ENCODE measurements around the gene PAIP2B.
"Not testable (repeated sequence)": the region's sequence is repeated elsewhere in the genome, so short reads cannot be mapped to it uniquely, and the experiment has no call there.

PAIP2B gene

DNA sequence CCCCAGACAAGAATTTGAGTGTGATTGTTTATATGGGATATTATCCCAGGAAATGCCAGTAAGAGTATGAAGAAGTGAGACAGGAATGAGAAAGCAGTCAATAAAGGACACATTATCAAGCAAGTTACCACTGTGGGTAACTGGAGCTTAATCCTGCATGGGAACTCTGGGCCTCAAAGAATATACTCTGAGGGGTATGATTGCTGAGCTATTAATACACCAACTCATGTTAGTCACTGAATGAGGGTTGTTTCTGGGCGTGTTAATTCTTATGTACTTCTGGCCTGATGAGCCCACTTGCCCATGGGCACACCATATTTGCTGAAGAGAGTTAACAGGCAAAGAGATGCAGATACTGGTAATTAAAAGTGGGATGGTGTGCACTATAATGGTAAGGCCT is 26.6 kb upstream of the PAIP2B start:
- Histone ChIP-seq H3K36me3 (ENCODE audit: insufficient read depth, low read length) (no peaks in the 10 kb centered on the region), H3K9ac (ENCODE audit: insufficient read length) (no peak overlapping the region), H3K27ac (no peak overlapping the region), H3K9me3 (ENCODE audit: low read depth, low read length) (no peaks in the 10 kb centered on the region), H3K4me3 (no peak overlapping the region)
- DNase-seq (ENCODE audit: low read depth, low spot score): no peak
- TF ChIP-seq POLR2AphosphoS5 (IDR thresholded peaks at IDR 0.05; ENCODE audit: borderline replicate concordance, low read depth, low read length) (no peak), EZH2 (IDR thresholded peaks at IDR 0.05) (no peak), FOXP2 (optimal IDR thresholded peaks at IDR 0.05; ENCODE audit: control extremely low read depth, extremely low read length, insufficient read depth) (no peak)

DNA sequence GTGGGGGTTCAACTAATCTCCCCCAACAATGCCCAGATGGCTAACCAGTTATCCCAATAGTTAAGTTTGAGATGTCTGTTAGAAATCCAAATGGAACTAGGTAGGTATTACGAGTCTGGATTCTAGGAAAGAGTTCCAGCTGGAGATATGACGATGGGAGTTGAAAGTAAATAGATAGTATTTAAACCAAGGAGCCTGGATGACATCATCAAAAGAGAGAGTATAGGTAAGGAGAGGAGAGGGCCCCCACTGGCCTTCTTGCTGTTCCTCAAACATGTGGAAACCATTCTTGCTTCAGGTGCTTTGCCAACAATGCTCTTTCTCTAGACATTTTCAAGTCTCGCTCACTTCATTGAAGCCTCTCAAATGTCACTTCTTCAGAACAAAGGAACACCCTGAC is 26.0 kb upstream of the PAIP2B start:
- TF ChIP-seq FOXP2 (optimal IDR thresholded peaks at IDR 0.05; ENCODE audit: control extremely low read depth, extremely low read length, insufficient read depth) (no peak), POLR2AphosphoS5 (IDR thresholded peaks at IDR 0.05; ENCODE audit: borderline replicate concordance, low read depth, low read length) (no peak), EZH2 (IDR thresholded peaks at IDR 0.05) (no peak)
- H3K36me3 ChIP-seq (ENCODE audit: insufficient read depth, low read length): no peaks in the 10 kb centered on the region
- H3K4me3 ChIP-seq: no peak overlapping the region
- no peak overlapping the region for H3K27ac ChIP-seq
- no peak for DNase-seq (ENCODE audit: low read depth, low spot score)
- no peak overlapping the region for H3K9ac ChIP-seq (ENCODE audit: insufficient read length)
- no peaks in the 10 kb centered on the region for H3K9me3 ChIP-seq (ENCODE audit: low read depth, low read length)

DNA sequence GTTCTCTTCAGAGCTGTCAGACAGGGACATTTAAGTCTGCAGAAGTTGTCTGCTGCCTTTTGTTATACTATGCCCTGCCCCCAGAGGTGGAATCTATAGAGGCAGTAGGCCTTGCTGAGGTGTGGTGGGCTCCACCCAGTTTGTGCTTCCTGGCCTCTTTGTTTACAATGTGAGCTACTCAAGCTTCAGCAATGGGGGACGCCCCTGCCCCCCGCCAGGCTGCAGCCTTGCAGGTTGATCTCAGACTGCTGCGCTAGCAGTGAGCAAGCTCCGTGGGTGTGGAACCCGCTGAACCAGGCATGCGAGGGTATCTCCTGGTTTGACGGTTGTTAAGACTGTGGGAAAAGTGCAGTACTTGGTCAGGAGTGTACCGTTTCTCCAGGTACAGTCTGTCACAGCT is 24.0 kb upstream of the PAIP2B start:
- DNase-seq (ENCODE audit: low read depth, low spot score): no peak
- no peak overlapping the region for H3K4me3 ChIP-seq

DNA sequence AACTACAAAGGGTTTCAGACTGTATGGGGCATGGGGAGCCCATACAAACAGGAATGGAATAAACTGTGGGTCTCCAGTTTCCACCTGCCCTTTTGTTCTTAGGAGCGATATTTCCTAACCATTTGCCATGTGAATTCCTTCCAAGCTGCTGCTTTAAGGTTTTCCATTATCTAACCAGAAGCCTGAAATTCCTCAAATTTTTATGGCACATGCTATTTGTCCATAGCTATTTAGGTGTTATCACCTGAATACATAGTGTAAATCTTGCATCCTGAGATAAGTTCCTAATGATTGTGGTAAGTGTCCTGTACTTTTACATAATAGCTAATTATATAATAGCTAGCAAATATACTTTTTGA is 17.4 kb upstream of the PAIP2B start:
- Histone ChIP-seq H3K9ac (ENCODE audit: insufficient read length) (no peak overlapping the region), H3K27ac (no peak overlapping the region), H3K4me3 (no peak overlapping the region), H3K9me3 (ENCODE audit: low read depth, low read length) (no peaks in the 10 kb centered on the region), H3K36me3 (ENCODE audit: insufficient read depth, low read length) (no peaks in the 10 kb centered on the region)
- TF ChIP-seq EZH2 (IDR thresholded peaks at IDR 0.05) (no peak), POLR2AphosphoS5 (IDR thresholded peaks at IDR 0.05; ENCODE audit: borderline replicate concordance, low read depth, low read length) (no peak), FOXP2 (optimal IDR thresholded peaks at IDR 0.05; ENCODE audit: control extremely low read depth, extremely low read length, insufficient read depth) (no peak)
- DNase-seq (ENCODE audit: low read depth, low spot score): no peak

More for the DNA sequence above, 24.0 kb upstream of the PAIP2B start:
- TF ChIP-seq EZH2 (IDR thresholded peaks at IDR 0.05) (no peak), POLR2AphosphoS5 (IDR thresholded peaks at IDR 0.05; ENCODE audit: borderline replicate concordance, low read depth, low read length) (no peak), FOXP2 (optimal IDR thresholded peaks at IDR 0.05; ENCODE audit: control extremely low read depth, extremely low read length, insufficient read depth) (no peak)
- H3K36me3 ChIP-seq (ENCODE audit: insufficient read depth, low read length): no peaks in the 10 kb centered on the region
- H3K9ac ChIP-seq (ENCODE audit: insufficient read length): no peak overlapping the region
- no peaks in the 10 kb centered on the region for H3K9me3 ChIP-seq (ENCODE audit: low read depth, low read length)
- no peak overlapping the region for H3K27ac ChIP-seq

DNA sequence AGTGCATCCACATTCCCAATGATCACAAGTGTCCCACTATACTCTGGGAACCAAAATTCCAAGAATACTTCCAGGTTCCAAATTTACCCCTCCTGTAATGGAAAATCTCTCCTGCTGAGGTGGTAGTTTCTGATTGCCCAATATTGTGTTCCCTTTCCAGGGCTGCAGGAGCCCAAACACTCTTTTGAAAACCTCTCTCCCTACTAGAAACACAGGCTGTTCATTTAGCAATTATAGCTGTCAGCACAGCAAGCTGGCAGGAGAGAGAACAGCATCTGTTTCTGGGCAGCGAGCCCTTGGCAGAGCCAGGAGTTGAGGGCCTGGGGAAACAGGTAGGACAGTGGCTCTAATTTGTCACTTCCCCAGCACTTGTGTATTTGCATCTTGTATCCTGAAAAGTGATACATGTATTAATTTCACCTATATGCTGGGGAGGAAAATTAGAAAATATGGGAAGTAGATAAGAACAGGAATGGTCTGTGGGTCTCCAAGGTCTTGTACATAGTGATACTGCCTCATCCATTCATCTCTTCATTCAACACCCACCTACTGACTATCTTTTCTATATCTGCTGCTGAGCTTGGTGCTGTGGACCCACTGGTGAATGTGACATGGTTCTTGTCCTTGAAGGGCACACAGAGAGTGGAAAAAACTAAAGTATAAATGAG is 16.9 kb upstream of the PAIP2B start:
- H3K4me3 ChIP-seq: no peak overlapping the region
- no peaks in the 10 kb centered on the region for H3K9me3 ChIP-seq (ENCODE audit: low read depth, low read length)
- no peak for TF ChIP-seq POLR2AphosphoS5 (IDR thresholded peaks at IDR 0.05; ENCODE audit: borderline replicate concordance, low read depth, low read length)
- no peak for TF ChIP-seq FOXP2 (optimal IDR thresholded peaks at IDR 0.05; ENCODE audit: control extremely low read depth, extremely low read length, insufficient read depth)
- no peak for TF ChIP-seq EZH2 (IDR thresholded peaks at IDR 0.05)
- H3K27ac ChIP-seq: no peak overlapping the region
- no peak for DNase-seq (ENCODE audit: low read depth, low spot score)
- no peaks in the 10 kb centered on the region for H3K36me3 ChIP-seq (ENCODE audit: insufficient read depth, low read length)
- H3K9ac ChIP-seq (ENCODE audit: insufficient read length): no peak overlapping the region

DNA sequence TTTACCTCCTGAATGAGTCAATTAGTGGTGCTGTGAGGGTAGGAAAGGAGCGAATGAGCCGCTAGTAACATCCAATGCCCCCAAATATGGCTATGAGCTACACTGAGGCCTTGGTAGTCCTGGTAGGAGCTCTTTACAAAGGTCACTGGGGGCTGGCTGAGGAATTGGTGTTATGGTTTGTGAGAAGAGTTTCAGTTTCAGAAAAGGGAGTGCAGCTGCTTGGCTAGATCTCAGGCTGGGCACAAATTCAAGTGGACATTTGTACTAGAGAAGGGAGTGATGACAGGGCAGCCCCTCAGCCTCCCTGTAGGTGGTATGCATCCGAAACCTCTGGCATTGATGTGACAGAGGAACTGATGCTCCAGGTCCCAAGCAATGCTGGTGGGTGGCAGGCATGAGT is 13.9 kb upstream of the PAIP2B start:
- DNase-seq (ENCODE audit: low read depth, low spot score): no peak
- Histone ChIP-seq H3K4me3 (no peak overlapping the region), H3K9ac (ENCODE audit: insufficient read length) (no peak overlapping the region), H3K9me3 (ENCODE audit: low read depth, low read length) (no peaks in the 10 kb centered on the region), H3K36me3 (ENCODE audit: insufficient read depth, low read length) (no peaks in the 10 kb centered on the region), H3K27ac (no peak overlapping the region)
- no peak for TF ChIP-seq FOXP2 (optimal IDR thresholded peaks at IDR 0.05; ENCODE audit: control extremely low read depth, extremely low read length, insufficient read depth)
- no peak for TF ChIP-seq EZH2 (IDR thresholded peaks at IDR 0.05)
- TF ChIP-seq POLR2AphosphoS5 (IDR thresholded peaks at IDR 0.05; ENCODE audit: borderline replicate concordance, low read depth, low read length): no peak

DNA sequence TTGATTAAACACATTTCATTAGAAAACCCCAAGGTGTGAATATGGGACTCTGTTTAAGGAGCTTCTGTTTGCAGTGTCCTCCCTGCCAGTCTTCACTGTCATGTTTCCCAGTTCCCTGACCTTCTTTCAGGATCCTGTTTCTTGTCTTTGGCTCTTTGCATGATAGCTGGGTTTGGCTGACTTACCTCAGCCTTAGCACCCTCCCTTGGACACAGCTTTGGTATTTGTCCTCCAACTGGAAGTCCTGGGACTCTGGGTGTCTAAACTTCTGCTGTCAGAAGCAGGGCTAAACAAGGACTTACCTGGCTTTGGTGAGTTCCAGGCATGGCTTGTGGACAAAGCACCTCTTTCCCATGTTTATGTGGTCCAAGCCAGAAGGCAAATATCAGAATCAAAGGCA is 11.2 kb upstream of the PAIP2B start:
- H3K9ac ChIP-seq (ENCODE audit: insufficient read length): no peak overlapping the region
- no peaks in the 10 kb centered on the region for H3K9me3 ChIP-seq (ENCODE audit: low read depth, low read length)
- H3K4me3 ChIP-seq: no peak overlapping the region
- H3K27ac ChIP-seq: no peak overlapping the region
- TF ChIP-seq EZH2 (IDR thresholded peaks at IDR 0.05) (no peak), POLR2AphosphoS5 (IDR thresholded peaks at IDR 0.05; ENCODE audit: borderline replicate concordance, low read depth, low read length) (no peak), FOXP2 (optimal IDR thresholded peaks at IDR 0.05; ENCODE audit: control extremely low read depth, extremely low read length, insufficient read depth) (no peak)
- H3K36me3 ChIP-seq (ENCODE audit: insufficient read depth, low read length): no peaks in the 10 kb centered on the region
- no peak for DNase-seq (ENCODE audit: low read depth, low spot score)

DNA sequence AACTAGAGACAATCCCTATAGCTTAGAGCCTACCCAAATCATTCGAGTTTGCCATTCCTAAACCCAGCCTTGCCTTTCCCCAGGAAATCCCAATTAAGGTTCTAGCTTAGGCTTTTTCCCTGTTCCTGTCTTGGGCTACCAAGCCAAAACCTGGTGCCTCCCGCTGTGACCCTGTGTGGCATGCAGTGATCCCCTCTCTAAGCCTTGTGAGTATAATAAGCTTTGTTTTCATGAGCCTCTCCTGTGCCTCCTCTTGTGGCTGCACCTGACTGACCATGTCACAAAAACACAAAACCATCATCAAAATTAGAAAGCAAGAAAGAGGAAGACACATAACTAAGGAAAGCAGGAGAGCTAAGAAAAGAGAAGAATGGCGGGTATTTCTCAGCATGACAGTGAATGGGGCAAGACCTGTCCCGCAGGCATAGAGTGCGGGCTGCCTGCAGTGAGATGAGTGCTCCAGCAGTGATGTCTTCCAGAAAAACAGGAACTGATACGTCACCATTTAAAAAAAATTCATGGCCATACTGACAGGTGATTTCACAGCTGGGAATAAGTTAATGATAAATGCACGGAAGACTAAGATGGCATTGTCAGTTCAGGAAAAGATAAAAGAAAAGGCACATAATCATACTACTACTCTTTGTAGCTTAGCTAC is 9.2 kb upstream of the PAIP2B start:
- Histone ChIP-seq H3K36me3 (ENCODE audit: insufficient read depth, low read length) (no peaks in the 10 kb centered on the region), H3K4me3 (no peak overlapping the region), H3K27ac (no peak overlapping the region), H3K9me3 (ENCODE audit: low read depth, low read length) (no peaks in the 10 kb centered on the region), H3K9ac (ENCODE audit: insufficient read length) (no peak overlapping the region)
- DNase-seq (ENCODE audit: low read depth, low spot score): no peak
- no peak for TF ChIP-seq POLR2AphosphoS5 (IDR thresholded peaks at IDR 0.05; ENCODE audit: borderline replicate concordance, low read depth, low read length)
- TF ChIP-seq FOXP2 (optimal IDR thresholded peaks at IDR 0.05; ENCODE audit: control extremely low read depth, extremely low read length, insufficient read depth): no peak
- TF ChIP-seq EZH2 (IDR thresholded peaks at IDR 0.05): no peak

DNA sequence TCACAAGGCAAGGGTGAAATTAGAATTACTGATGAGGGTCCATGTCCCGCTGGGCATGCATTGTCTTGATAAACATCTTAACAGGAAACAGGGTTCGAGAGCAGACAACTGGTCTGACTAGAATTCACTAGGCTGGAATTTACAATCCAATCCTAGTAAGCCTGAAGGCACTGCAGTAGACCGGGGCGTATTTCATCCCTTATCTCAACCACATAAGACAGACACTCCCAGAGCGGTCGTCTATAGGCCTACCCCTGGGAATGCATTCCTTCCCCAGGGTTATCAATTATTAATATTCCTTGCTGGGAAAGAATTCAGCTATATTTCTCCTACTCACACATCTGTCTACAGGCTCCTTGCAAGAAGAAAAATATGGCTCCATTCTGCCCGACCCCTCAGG is 6.2 kb upstream of the PAIP2B start:
- H3K4me3 ChIP-seq; DNase-seq (ENCODE audit: low read depth, low spot score); H3K9ac ChIP-seq (ENCODE audit: insufficient read length); H3K36me3 ChIP-seq (ENCODE audit: insufficient read depth, low read length); H3K9me3 ChIP-seq (ENCODE audit: low read depth, low read length); H3K27ac ChIP-seq: not testable (repeated sequence)

Data from SK-N-MC (cell line).